GM20431 (cell line): ENCODE results near the gene SYNDIG1.

Source experiments
- in situ Hi-C: fragments of 300-500 bp; cut with MseI, MboI; formaldehyde crosslinking; loops from one replicate; pipeline ENCODE4 v1.15.0; 2020; ENCODE audit warnings: low sequenced_read_pairs; ENCODE audit not compliant: unreplicated experiment

The SYNDIG1 gene

DNA sequence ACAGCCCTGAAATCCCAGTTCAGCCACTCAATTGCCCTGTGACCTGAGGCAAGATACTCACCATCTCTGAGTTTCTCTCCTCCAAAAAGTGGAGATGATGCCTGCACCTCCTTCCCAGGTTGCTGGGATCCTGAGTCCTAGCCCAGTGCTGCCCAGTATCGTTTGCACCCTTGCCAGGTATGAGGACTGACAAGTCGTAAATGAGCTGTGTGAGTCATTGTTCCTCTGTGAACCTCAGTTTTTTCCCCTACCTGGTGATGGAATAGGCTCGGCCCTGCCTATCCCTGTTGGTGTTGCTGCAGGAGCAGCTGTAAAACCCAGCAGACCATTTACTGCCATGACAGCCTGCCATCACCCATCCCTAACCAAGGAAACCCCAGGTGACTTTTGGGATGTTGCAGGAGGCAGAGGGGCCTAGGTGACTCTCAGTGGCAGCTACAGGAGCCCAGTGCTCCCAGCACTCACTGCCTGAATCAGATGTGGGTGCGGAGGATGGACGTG is 229.3 kb downstream of the SYNDIG1 start:
- in situ Hi-C loops: no loop called here

DNA sequence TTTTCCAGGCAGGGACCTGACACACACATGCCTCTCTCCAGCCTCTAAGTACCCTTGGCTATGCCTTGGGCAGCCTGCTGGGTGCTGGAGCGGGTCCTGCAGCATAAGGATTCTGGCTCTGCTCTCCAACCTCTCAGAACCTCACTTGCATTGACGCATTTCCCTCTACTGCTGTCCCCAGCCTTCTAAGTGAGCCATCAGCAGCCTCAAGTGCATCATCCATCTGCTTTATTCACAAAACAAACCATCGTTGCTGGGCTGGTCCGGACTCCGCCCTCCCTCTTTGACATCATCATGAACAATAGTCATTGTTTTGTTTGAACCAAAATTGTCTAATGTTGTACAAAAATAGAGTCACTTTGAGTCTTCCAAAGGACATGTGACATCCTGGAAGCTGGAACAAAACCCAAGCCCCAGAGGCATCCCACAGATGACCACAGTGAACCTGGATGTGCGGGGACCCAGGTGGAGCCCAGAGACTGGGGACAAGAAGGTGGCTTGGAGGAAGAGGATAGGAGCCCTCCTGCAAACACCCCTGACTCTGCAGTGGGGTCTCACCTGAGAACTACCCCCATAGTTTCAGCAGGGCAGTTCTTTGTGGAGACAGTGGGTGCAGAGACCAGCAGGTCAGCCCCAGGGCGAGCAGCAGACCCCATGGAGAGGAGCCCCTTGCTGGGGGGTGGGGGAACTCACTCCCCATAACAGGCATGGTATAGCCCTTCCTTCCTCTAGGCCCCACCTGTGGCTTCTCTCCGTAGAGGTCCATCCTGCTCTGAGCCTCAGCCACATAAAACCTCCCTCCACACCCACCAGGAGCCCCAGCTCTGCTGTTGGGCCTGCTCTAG is 230.1 kb downstream of the SYNDIG1 start:
- in situ Hi-C loops: no loop called here

GRCh38 chr20:24700166-24700860 is 230.9 kb downstream of the SYNDIG1 start:
- in situ Hi-C loops: no loop called here

- in situ Hi-C loops: no loop called here
Observed at GRCh38 chr20:24701027-24701426, 231.6 kb downstream of the SYNDIG1 start.

DNA sequence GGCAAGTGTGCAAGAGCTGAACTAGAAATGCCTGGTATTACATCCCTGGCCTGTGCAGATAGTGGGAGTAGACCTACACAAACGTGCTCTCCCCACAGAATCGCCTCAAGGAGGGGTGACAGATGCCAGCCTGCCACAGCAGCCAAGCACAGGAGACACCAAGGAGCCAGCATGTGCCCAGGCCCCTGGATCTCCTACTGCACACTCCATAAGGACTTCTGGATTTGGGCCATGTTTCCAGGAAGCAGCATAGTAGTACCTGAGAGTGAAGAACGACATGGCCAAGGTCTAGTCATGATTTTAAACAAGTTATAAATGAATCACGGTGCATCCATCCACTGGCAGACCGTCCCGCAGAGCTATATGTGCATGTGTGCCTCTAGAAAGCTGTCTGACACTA is 232.2 kb downstream of the SYNDIG1 start:
- in situ Hi-C loops: no loop called here

- in situ Hi-C loops: no loop called here
Observed at GRCh38 chr20:24702501-24703283, 233.3 kb downstream of the SYNDIG1 start.

GRCh38 chr20:24703284-24703610 is 233.8 kb downstream of the SYNDIG1 start:
- in situ Hi-C loops: no loop called here

DNA sequence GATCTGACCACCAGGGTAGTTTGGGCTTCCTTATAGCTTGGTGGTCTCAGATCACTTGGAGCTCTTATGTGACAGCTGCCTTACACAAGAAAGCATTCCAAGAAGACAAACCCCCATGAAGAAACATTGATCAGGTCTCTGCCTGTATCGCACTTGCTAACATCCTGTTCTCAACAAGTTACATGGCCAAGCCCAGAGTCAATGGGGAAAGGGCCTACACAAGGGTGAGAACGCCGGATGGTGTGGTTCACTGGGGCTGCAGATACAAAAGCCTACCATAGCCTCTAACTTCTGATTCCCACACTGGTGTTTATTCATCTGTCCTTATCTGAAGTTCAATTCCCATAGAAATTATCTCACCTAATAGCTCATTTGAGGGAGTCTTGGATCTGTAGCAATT is 235.5 kb downstream of the SYNDIG1 start:
- in situ Hi-C loops: no loop called here

GRCh38 chr20:24705486-24705885 is 236.1 kb downstream of the SYNDIG1 start:
- in situ Hi-C loops: no loop called here

- in situ Hi-C loops: no loop called here
Observed at GRCh38 chr20:24708411-24709295, 239.2 kb downstream of the SYNDIG1 start.
